Mucosa of descending colon (tissue), 3 donors: Measurements from ENCODE around the gene PRKAR2B. TPM values are rescaled to one million over a fixed set of nuclear protein-coding genes. Genes with fewer than 3 reads are reported as not detected.

Experiments
- ATAC-seq: fragments of 200-7000 bp; cut with Tn5 transposase; one replicate; pipeline ENCODE4 v1.9.1; 2020; ENCODE audit warnings: mild to moderate bottlenecking, moderate library complexity
- DNase-seq, 3 donors: peaks; one replicate each; pipeline ENCODE4 v3.0.0-alpha.2; 2020
- H3K36me3 ChIP-seq: fragments of 200-600 bp; one replicate; pipeline ENCODE4 v1.8.0; 2021; ENCODE audit warnings: low read depth, mild to moderate bottlenecking
- H3K4me1 ChIP-seq: fragments of 200-600 bp; one replicate; pipeline ENCODE4 v1.8.0; 2021; ENCODE audit warnings: low read depth, mild to moderate bottlenecking
- H3K4me3 ChIP-seq: fragments of 200-600 bp; one replicate; pipeline ENCODE4 v1.8.0; 2021; ENCODE audit warnings: mild to moderate bottlenecking
- H3K9me3 ChIP-seq: fragments of 200-600 bp; one replicate; pipeline ENCODE4 v1.8.0; 2021; ENCODE audit warnings: mild to moderate bottlenecking
- CTCF ChIP-seq: fragments of 200-600 bp; IDR thresholded peaks from one replicate; pipeline ENCODE4 v1.8.0; 2022; ENCODE audit warnings: antibody characterized with exemption, mild to moderate bottlenecking
- intact Hi-C, 2 donors: fragments of 100-400 bp; cut with DNase I in 1 of 2; cut with micrococcal nuclease in 1 of 2; formaldehyde crosslinking; loops; one replicate each; pipeline versions ENCODE4 v1.11.0 to v1.11.1; 2022; cut with DNase I, micrococcal nuclease
- total RNA-seq, 3 donors: library from RNA; stranded (reverse); fragmentation: NEBNext Ultra II Directional in 2 of 3; extraction: Animal tissue kit (Norgen Biotek cat#: 25700) in 2 of 3; gene quantifications; one replicate each; pipeline versions ENCODE4 v1.2.1 to v1.2.4, GENCODE V29; 2021 to 2023
- donor health status: DM: no; HTN: no; CAD: no; lungs with moderate emphysema.
- donor health status: DM: no; HTN: no; CAD: no.
- donor health status: DM: no; HTN: yes; CAD: no.

PRKAR2B gene
- total RNA-seq, 3 donors from 2014 or later: 4.6 to 20.8 (median 6.4) TPM

GRCh38 chr7:107045980-107046379, 1.5 kb downstream of the PRKAR2B start:
- TF ChIP-seq CTCF: no peak
- peak in 1 of 3 donors; percentile 64 for DNase-seq

GRCh38 chr7:107046491-107047259, 2.2 kb downstream of the PRKAR2B start:
- H3K4me3 ChIP-seq: no peak overlapping the region
- H3K4me1 ChIP-seq: peaks cover 13% of the 10 kb centered on the region
- DNase-seq (no peak), ATAC-seq (no peak)
- H3K9me3 ChIP-seq: no peaks in the 10 kb centered on the region
- H3K36me3 ChIP-seq: no peaks in the 10 kb centered on the region
- no peak for TF ChIP-seq CTCF
- intact Hi-C loops: no loop called here

More at GRCh38 chr7:107045980-107046379, 1.5 kb downstream of the PRKAR2B start:
- Histone ChIP-seq H3K4me3 (no peak overlapping the region), H3K9me3 (no peaks in the 10 kb centered on the region), H3K4me1 (peaks cover 14% of the 10 kb centered on the region), H3K36me3 (no peaks in the 10 kb centered on the region)
- peak; percentile 86 for ATAC-seq
- intact Hi-C loops: no loop called here

- Histone ChIP-seq H3K36me3 (no peaks in the 10 kb centered on the region), H3K4me1 (peaks cover 13% of the 10 kb centered on the region), H3K4me3 (no peak overlapping the region), H3K9me3 (no peaks in the 10 kb centered on the region)
- intact Hi-C loops: no loop called here
- ATAC-seq (no peak), DNase-seq (no peak)
- TF ChIP-seq CTCF: no peak
Observed at GRCh38 chr7:107047902-107048782, 3.6 kb downstream of the PRKAR2B start.

- no peak for ATAC-seq
- no peaks in the 10 kb centered on the region for H3K9me3 ChIP-seq
- H3K36me3 ChIP-seq: no peaks in the 10 kb centered on the region
- DNase-seq: no peak
- intact Hi-C loops: no loop called here
- TF ChIP-seq CTCF: no peak
- no peak overlapping the region for H3K4me3 ChIP-seq
- H3K4me1 ChIP-seq: peaks cover 13% of the 10 kb centered on the region
Observed at GRCh38 chr7:107048783-107049418, 4.4 kb downstream of the PRKAR2B start.

- TF ChIP-seq CTCF: no peak
- intact Hi-C loops: no loop called here
- H3K4me3 ChIP-seq: no peak overlapping the region
- no peaks in the 10 kb centered on the region for H3K36me3 ChIP-seq
- H3K4me1 ChIP-seq: peaks cover 13% of the 10 kb centered on the region
- no peak for ATAC-seq
- no peak for DNase-seq
- H3K9me3 ChIP-seq: no peaks in the 10 kb centered on the region
Observed at GRCh38 chr7:107049480-107049879, 5.0 kb downstream of the PRKAR2B start.
